Measurements from ENCODE around the gene PEPD. TPM values are rescaled to one million over a fixed set of nuclear protein-coding genes. Genes with fewer than 3 reads are reported as not detected.

PEPD gene
- total RNA-seq, 1 experiment from 2014 or later = 83.1 TPM

- TF ChIP-seq USF2 (CRISPR knock-in tag; IDR thresholded peaks at IDR 0.05) (no peak), JAZF1 (CRISPR knock-in tag; IDR thresholded peaks at IDR 0.05) (no peak), SMAD3 (CRISPR knock-in tag; IDR thresholded peaks at IDR 0.05; ENCODE audit: borderline replicate concordance) (no peak), MLX (CRISPR knock-in tag; IDR thresholded peaks at IDR 0.05) (no peak)
- TF ChIP-seq, protein P1, sequence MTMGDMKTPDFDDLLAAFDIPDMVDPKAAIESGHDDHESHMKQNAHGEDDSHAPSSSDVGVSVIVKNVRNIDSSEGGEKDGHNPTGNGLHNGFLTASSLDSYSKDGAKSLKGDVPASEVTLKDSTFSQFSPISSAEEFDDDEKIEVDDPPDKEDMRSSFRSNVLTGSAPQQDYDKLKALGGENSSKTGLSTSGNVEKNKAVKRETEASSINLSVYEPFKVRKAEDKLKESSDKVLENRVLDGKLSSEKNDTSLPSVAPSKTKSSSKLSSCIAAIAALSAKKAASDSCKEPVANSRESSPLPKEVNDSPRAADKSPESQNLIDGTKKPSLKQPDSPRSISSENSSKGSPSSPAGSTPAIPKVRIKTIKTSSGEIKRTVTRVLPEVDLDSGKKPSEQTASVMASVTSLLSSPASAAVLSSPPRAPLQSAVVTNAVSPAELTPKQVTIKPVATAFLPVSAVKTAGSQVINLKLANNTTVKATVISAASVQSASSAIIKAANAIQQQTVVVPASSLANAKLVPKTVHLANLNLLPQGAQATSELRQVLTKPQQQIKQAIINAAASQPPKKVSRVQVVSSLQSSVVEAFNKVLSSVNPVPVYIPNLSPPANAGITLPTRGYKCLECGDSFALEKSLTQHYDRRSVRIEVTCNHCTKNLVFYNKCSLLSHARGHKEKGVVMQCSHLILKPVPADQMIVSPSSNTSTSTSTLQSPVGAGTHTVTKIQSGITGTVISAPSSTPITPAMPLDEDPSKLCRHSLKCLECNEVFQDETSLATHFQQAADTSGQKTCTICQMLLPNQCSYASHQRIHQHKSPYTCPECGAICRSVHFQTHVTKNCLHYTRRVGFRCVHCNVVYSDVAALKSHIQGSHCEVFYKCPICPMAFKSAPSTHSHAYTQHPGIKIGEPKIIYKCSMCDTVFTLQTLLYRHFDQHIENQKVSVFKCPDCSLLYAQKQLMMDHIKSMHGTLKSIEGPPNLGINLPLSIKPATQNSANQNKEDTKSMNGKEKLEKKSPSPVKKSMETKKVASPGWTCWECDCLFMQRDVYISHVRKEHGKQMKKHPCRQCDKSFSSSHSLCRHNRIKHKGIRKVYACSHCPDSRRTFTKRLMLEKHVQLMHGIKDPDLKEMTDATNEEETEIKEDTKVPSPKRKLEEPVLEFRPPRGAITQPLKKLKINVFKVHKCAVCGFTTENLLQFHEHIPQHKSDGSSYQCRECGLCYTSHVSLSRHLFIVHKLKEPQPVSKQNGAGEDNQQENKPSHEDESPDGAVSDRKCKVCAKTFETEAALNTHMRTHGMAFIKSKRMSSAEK (CRISPR knock-in tag; IDR thresholded peaks at IDR 0.05; ENCODE audit: borderline replicate concordance) = no peak
These were observed 53.7 kb downstream of the PEPD start (continued) for GRCh38 chr19:33467851-33468250.

DNA sequence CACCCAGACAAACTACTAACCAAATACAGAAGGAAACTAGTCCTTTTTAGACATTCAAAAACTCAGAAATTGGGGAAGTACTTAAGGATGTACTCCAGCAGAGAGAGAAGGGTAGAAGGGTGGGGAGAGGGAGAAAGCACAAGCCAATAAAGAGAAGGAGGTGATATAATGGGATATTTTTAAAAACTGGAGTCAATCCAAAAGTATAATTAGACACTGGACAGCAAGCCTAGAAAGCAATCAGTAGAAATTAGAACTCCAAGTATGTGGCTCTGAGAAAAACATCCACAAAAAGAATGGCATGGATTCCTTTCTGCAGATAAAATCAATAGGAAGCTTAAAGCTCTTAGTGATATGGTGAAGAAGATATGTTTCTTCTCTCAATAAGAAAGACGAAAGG lies 55.8 kb downstream of the PEPD start:
- Mint-ChIP-seq H3K36me3 (no peaks in the 10 kb centered on the region), H3K27ac (no peak overlapping the region), H3K27me3 (ENCODE audit: low read depth) (no peaks in the 10 kb centered on the region), H3K4me3 (no peak overlapping the region), H3K9me3 (no peaks in the 10 kb centered on the region), H3K4me1 (no peaks in the 10 kb centered on the region)
- POLR2A ChIA-PET = no interaction called here
- CTCF ChIA-PET = interaction anchor here (1.2 kb wide), 1 partner anchor 35 kb away, joined by 3 read pairs; no protein-coding TSS in a partner anchor
- DNase-seq (ENCODE audit: low spot score) = no peak
- ATAC-seq = no peak
- no peak for TF ChIP-seq ZBTB43 (CRISPR knock-in tag; IDR thresholded peaks at IDR 0.05)
- no peak for TF ChIP-seq EMX1 (CRISPR knock-in tag; IDR thresholded peaks at IDR 0.05)
- TF ChIP-seq SP1 (CRISPR knock-in tag; conservative IDR thresholded peaks at IDR 0.05) = no peak
- TF ChIP-seq, protein P1 (CRISPR knock-in tag; IDR thresholded peaks at IDR 0.05; ENCODE audit: borderline replicate concordance) = no peak
- no peak for TF ChIP-seq MXD4 (CRISPR knock-in tag; IDR thresholded peaks at IDR 0.05; ENCODE audit: borderline replicate concordance)
- no peak for TF ChIP-seq NFATC4 (CRISPR knock-in tag; IDR thresholded peaks at IDR 0.05)
- TF ChIP-seq, protein P2, sequence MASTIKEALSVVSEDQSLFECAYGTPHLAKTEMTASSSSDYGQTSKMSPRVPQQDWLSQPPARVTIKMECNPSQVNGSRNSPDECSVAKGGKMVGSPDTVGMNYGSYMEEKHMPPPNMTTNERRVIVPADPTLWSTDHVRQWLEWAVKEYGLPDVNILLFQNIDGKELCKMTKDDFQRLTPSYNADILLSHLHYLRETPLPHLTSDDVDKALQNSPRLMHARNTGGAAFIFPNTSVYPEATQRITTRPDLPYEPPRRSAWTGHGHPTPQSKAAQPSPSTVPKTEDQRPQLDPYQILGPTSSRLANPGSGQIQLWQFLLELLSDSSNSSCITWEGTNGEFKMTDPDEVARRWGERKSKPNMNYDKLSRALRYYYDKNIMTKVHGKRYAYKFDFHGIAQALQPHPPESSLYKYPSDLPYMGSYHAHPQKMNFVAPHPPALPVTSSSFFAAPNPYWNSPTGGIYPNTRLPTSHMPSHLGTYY (CRISPR knock-in tag; IDR thresholded peaks at IDR 0.05) = no peak
- no peak for TF ChIP-seq ZBTB21 (CRISPR knock-in tag; IDR thresholded peaks at IDR 0.05; ENCODE audit: borderline replicate concordance)
- TF ChIP-seq, protein P3, sequence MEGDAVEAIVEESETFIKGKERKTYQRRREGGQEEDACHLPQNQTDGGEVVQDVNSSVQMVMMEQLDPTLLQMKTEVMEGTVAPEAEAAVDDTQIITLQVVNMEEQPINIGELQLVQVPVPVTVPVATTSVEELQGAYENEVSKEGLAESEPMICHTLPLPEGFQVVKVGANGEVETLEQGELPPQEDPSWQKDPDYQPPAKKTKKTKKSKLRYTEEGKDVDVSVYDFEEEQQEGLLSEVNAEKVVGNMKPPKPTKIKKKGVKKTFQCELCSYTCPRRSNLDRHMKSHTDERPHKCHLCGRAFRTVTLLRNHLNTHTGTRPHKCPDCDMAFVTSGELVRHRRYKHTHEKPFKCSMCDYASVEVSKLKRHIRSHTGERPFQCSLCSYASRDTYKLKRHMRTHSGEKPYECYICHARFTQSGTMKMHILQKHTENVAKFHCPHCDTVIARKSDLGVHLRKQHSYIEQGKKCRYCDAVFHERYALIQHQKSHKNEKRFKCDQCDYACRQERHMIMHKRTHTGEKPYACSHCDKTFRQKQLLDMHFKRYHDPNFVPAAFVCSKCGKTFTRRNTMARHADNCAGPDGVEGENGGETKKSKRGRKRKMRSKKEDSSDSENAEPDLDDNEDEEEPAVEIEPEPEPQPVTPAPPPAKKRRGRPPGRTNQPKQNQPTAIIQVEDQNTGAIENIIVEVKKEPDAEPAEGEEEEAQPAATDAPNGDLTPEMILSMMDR (IDR thresholded peaks at IDR 0.05) = no peak
- TF ChIP-seq USF2 (CRISPR knock-in tag; IDR thresholded peaks at IDR 0.05) = no peak
- TF ChIP-seq FOXP1 (CRISPR knock-in tag; IDR thresholded peaks at IDR 0.05; ENCODE audit: borderline replicate concordance) = no peak
- no peak for TF ChIP-seq NFYB (CRISPR knock-in tag; conservative IDR thresholded peaks at IDR 0.05; ENCODE audit: low read depth)
- no peak for TF ChIP-seq PRRX2 (CRISPR knock-in tag; IDR thresholded peaks at IDR 0.05)
- TF ChIP-seq, protein P4, sequence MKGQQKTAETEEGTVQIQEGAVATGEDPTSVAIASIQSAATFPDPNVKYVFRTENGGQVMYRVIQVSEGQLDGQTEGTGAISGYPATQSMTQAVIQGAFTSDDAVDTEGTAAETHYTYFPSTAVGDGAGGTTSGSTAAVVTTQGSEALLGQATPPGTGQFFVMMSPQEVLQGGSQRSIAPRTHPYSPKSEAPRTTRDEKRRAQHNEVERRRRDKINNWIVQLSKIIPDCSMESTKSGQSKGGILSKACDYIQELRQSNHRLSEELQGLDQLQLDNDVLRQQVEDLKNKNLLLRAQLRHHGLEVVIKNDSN (CRISPR knock-in tag; IDR thresholded peaks at IDR 0.05) = no peak
- no peak for TF ChIP-seq ZNF317 (CRISPR knock-in tag; IDR thresholded peaks at IDR 0.05; ENCODE audit: borderline replicate concordance, low read depth)

All from WTC11 (cell line).